GM18909 (cell line): Measurements from ENCODE around the gene NAV2.
"Not testable (repeated sequence)": the region's sequence is repeated elsewhere in the genome, so short reads cannot be mapped to it uniquely, and the experiment has no call there.

Experiments used
- ATAC-seq: cut with Tn5 transposase; IDR thresholded peaks from one replicate; pipeline ENCODE4 v1.9.1; 2021; ENCODE audit warnings: mild to moderate bottlenecking; ENCODE audit not compliant: unreplicated experiment, poor library complexity

Gene NAV2

DNA sequence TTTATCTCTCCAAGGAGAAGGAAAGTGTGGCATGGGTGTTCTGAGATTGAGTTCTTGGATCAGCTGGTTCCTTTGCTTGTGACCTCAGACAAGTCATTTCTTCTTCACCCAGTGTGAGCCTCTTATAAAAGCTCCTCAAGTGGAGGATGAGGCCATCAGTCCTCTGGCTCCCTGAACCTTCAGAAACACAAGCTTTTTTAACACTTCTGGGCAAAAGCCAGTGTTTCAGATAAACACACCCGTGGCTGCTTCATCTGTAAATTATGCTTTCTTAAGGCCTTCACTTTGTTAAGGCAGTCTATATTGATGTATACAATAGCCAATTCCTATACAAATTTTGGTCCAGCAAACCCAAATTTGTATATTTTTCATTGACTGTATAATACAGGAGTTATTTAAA is 267.8 kb downstream of the NAV2 start:
- no peak for ATAC-seq

DNA sequence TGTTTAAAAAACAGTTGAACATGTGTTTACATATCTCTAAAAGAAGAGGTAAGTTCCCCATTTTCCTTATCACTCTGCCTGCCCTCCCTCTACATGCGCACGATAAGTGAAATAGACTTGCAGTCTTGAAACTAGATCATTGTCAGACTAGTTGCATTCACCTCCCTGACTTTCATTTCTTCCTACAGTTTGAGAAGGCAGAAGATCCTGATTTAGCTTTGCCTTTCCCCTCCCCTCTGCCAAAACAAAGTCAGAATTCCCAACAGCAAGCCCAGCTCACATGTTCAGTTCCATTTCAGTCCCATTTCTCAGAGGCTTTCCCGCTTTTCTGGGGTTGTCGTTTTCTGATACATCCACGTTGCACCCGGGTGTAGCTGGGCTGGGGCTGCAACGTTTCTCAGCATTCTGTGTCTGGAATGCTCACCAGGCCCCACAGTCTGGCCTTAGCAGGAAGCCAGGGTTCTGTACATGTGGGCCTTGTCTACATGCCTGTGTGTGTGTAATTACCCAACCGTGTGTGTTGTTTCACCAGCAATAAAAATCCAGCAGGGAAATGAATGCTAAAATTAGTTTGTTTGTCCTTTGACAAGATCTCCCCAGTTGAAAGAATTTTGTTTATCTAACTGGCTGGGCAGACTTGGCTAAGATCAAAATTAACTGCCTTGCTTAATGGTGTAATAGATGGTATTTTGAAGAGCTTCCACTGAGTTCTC is 268.5 kb downstream of the NAV2 start:
- no peak for ATAC-seq

GRCh38 chr11:19982774-19983495 is 270.3 kb downstream of the NAV2 start:
- no peak for ATAC-seq

GRCh38 chr11:19984048-19984742 is 271.6 kb downstream of the NAV2 start:
- ATAC-seq: no peak

GRCh38 chr11:19985111-19985510 is 272.5 kb downstream of the NAV2 start:
- ATAC-seq: no peak

DNA sequence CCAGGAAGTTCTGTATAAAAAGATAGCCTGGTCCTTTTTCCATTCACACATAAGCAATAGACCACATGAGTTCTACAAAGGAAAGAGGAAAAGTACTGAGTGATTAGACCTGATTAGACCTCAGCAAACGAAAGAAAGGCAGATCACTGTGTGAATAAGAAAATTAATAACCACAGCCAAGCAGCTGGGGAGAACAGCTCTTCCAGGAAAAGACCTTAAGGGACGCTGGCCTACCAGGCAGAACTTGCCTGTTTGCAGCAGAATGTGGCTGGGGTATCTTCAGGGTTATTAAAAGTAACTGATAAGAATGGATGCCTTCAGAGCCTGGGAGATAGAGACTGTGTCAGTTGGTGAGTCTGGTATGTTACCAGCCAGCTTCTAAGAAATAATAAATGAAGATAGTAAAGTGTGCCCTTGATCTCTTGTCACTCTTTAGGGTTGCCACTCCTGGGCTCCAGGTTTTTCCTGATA is 274.7 kb downstream of the NAV2 start:
- ATAC-seq: no peak

DNA sequence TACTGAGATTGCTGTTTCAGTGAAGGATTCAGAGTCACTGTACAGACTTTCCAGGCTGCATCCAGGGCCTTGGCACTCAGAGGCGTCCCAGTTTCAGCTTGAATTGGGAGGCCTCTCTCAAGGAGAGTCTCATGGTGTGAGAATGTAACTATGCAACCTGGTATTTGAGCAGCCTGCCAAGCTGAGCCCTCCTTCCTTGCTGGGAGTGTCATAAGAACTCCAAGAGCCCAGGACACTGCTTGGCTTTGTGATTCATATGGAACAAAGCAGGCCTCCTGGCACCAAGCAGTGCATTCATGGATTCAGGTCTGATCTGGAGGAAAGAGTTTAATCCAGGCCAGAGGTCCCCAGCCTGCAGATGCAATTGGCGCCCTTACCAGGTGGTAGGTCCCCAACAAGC is 276.0 kb downstream of the NAV2 start:
- no peak for ATAC-seq

DNA sequence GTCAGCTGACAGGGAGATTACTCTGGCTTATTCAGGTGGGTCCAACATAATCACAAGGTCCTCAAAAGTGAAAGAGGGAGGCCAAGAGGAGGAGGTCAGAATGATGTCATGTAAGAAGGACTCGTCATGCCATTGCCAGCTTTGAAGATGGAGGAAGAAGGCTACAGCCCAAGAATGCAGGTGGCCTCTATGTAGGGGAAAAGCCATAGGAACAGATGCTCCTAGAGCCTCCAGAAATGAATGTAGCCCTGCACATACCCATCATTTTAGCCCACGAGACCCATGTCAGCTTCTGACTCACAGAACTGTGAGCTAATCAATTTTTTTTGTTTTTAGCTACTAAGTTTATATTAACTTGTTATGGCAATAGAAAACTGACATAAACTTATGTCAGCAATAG is 276.6 kb downstream of the NAV2 start:
- ATAC-seq: no peak

- ATAC-seq: no peak
Observed at GRCh38 chr11:19992162-19992561, 279.5 kb downstream of the NAV2 start.

- ATAC-seq: no peak
Observed at GRCh38 chr11:19992998-19993397, 280.4 kb downstream of the NAV2 start.

DNA sequence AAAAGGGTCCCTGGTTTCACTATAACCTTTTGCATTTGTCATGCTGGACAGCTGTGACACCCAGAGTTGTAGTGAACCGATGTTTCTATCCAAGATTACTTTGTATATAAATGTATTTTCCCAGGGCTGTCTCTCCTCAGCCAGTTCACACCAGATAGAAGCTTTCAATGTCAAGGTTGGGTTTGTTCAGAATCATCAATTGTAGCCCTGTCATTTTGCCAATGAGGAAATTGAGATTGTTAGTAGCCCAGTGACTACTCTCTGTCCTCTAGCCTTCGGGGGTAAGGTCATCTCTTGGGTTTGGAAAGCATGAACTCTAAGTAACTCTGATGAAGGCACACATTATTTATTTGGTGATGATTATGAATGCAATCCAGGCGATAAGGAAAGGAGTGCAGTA is 282.0 kb downstream of the NAV2 start:
- no peak for ATAC-seq

DNA sequence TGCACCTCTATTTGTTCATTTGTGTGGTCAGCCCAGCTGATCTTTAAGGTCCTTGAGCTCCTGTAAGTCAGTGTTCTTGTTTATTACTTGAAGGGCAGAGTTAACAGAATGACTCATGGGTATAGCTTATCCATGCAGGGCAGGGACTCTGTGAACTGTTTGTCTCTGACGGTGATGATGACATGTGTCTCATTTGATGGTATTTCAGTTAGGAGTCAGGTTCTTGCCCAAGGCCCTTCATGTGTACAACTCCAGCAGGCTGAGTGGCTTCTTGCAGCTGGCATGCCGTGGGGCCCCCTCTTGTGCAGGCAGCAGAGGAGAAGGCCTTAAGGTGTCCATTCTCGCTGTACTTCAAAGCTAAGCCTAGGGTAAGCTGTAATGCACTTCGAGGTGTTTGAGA is 282.5 kb downstream of the NAV2 start:
- ATAC-seq: no peak

DNA sequence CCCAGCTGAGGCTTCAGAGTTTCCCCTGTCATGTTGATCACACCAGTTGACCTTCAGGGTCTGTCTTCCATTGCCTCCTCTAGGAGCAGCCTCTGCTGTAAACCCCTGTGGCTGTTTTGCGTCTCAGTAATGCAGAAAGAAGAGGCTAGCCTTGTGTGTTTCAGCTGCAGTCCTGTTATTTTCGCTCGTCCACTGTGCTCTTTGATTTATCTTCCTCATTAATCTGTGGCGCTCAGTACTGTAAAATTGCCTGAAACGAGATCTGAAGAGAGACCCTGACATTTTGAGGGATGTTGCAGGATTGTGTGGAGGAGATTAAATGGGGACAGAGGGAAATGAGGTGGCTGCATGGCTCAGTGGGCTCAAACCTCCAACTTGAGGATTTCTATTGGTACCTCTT is 283.9 kb downstream of the NAV2 start:
- no peak for ATAC-seq

DNA sequence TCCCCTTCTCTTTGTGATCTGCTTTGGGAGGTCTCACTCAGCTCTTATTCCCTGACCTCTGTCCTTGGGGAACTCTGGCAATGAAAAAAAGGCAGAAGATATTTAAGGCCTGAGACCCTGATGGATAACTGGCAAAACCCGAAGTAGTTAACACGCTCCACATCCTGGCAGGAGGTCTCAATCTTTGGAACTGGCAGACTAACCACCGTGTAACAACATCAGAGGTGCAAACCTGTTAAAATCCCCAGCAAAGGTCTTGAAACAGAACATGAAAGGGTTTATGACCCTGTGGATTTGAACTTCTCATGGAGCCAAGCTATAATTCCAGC is 287.3 kb downstream of the NAV2 start:
- ATAC-seq: no peak

GRCh38 chr11:20000351-20001134 is 287.9 kb downstream of the NAV2 start:
- ATAC-seq: no peak

DNA sequence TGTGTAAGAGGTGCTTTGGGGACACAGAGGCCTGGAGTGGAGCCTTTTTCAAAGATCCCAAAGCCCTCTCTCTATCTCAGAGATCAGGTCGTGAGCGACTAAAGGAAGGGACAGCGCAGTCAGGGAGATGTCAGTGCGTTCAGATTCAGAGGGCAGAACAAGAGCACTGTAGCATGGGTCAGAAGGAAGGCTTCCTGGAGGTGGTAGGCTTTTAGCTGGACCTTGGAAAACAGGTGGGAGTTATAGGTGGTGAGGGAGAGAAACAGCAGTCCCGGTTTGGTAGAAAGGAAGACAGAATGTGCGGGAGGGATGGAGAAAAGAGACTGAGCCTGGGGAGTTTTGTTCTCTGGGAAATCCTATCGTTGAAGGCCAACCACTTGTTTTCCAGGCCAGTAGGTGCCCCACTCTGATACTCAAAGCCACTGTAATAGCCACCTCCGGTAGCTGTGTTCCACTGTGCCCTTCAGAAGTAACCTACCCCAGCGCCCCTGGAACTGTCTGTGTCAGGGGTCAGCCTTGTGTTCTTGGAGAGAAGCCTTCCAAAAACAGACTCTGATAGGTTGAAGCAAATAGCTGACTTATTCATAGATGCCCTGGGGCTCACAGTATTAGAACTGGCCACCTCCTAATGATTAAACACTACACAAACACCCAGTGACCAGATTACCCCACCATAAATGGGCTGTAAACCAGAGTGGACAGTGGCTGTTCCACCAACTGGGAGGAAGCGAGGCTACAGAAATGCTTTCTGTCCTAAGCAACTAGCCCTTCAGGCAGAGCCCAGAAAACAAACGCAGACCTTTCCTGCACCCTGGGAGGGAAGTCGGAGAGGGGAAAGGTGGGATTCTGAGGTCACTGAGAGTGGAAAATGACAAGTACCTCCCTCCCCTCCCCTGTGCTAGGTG is 289.9 kb downstream of the NAV2 start:
- ATAC-seq: no peak

DNA sequence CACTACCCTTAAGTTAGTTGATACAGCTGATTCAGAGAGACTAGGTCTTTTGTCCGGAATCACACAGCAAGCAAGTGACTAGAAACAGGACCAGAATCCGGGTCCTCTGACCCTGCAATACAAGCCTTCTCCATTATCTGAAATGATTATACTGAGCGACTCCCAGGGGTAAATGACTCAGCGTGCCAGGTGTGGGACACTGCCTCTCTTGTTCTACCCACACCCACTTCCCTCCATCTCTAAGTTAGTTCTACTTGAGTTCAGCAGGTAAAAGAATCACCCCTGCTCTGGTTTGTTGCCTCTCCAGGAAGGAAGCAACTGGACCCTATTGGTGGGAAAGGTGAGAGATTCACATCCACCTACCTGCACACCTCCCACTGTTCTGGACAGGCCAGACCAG is 290.7 kb downstream of the NAV2 start:
- ATAC-seq: no peak

GRCh38 chr11:20004866-20005265 is 292.2 kb downstream of the NAV2 start:
- no peak for ATAC-seq

- ATAC-seq: no peak
Observed at GRCh38 chr11:20005747-20006146, 293.1 kb downstream of the NAV2 start.

DNA sequence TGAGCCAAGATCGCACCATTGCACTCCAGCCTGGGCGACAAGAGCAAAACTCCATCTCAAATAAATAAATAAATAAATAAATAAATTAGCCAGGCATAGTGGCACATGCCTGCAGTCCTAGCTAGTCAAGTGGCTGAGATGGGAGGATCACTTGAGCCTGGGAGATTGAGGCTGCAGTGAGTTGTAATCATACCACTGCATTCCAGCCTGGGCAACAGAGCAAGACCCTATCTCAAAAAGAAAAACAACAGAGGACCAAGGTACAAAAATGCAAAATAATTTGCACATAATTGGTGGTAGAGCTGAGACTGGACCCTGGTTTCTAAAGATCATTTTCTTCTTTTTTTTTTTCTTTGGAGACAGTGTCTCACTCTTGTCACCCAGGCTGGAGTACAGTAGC is 294.0 kb downstream of the NAV2 start:
- not testable (repeated sequence) for ATAC-seq
